Mesenchymal stem cell (in vitro differentiated cells and primary cell): ENCODE results near the gene KIF26A.
"Not testable (repeated sequence)": the region's sequence is repeated elsewhere in the genome, so short reads cannot be mapped to it uniquely, and the experiment has no call there.

Experiments used
- DNase-seq: peaks from one replicate; pipeline ENCODE4 v3.0.0-alpha.2; 2013
- H2AFZ ChIP-seq: one replicate; pipeline ENCODE4 v1.6.1; 2013; ENCODE audit warnings: low read depth, mild to moderate bottlenecking, control low read depth, inconsistent platforms, low read length, moderate library complexity
- H2AK5ac ChIP-seq: 2 replicates; pipeline ENCODE4 v1.6.1; 2013; ENCODE audit warnings: low read length, moderate library complexity, mild to moderate bottlenecking, inconsistent platforms; ENCODE audit not compliant: severe bottlenecking
- H2BK120ac ChIP-seq: one replicate; pipeline ENCODE4 v1.6.1; 2013; ENCODE audit warnings: low read depth, mild to moderate bottlenecking, inconsistent platforms, low read length, moderate library complexity
- H2BK12ac ChIP-seq, 2 experiments: one replicate each; pipeline ENCODE4 v1.6.1; 2013; ENCODE audit warnings: inconsistent platforms in 2 of 2, low read length in 2 of 2, mild to moderate bottlenecking in 2 of 2, moderate library complexity in 2 of 2, control low read depth in 1 of 2
- H2BK15ac ChIP-seq: one replicate; pipeline ENCODE4 v1.6.1; 2013; ENCODE audit warnings: mild to moderate bottlenecking, low read depth, inconsistent platforms; ENCODE audit not compliant: poor library complexity, severe bottlenecking
- H2BK5ac ChIP-seq: 2 replicates; pipeline ENCODE4 v1.6.1; 2013; ENCODE audit warnings: low read depth, mild to moderate bottlenecking, low read length, control low read depth, inconsistent platforms; ENCODE audit not compliant: poor library complexity, severe bottlenecking
- H3K14ac ChIP-seq, 2 experiments: one replicate each; pipeline ENCODE4 v1.6.1; 2013; ENCODE audit warnings: inconsistent platforms in 2 of 2, low read length in 2 of 2, control low read depth in 1 of 2, mild to moderate bottlenecking in 1 of 2, moderate library complexity in 1 of 2
- H3K18ac ChIP-seq, 2 experiments: one replicate each; pipeline ENCODE4 v1.6.1; 2013; ENCODE audit warnings: inconsistent platforms in 2 of 2, low read length in 2 of 2, control low read depth in 1 of 2, low read depth in 1 of 2, mild to moderate bottlenecking in 1 of 2
- H3K23ac ChIP-seq, 2 experiments: one replicate each; pipeline ENCODE4 v1.6.1; 2013; ENCODE audit warnings: inconsistent platforms in 2 of 2, low read length in 2 of 2, mild to moderate bottlenecking in 2 of 2, moderate library complexity in 2 of 2, control low read depth in 1 of 2
- H3K27ac ChIP-seq: 2 replicates; pipeline ENCODE4 v1.5.1; 2013; ENCODE audit warnings: mild to moderate bottlenecking, moderate library complexity, low read length, control low read depth, inconsistent platforms; ENCODE audit not compliant: poor library complexity, severe bottlenecking
- H3K27me3 ChIP-seq, 2 experiments: 2 replicates each; pipeline versions ENCODE4 v1.6.1 to v1.7.0; 2013; ENCODE audit warnings: low read length in 2 of 2, mild to moderate bottlenecking in 2 of 2, moderate library complexity in 2 of 2, control low read depth in 1 of 2, inconsistent platforms in 1 of 2; ENCODE audit not compliant: control insufficient read depth in 1 of 2, insufficient read depth in 1 of 2
- H3K36me3 ChIP-seq, 2 experiments: 2 replicates each; pipeline versions ENCODE4 v1.6.1 to v1.7.0; 2013; ENCODE audit warnings: low read length in 2 of 2, control low read depth in 1 of 2, inconsistent platforms in 1 of 2, low read depth in 1 of 2, mild to moderate bottlenecking in 1 of 2; ENCODE audit not compliant: insufficient read depth in 2 of 2, control insufficient read depth in 1 of 2
- H3K4ac ChIP-seq, 2 experiments: one replicate each; pipeline ENCODE4 v1.6.1; 2013; ENCODE audit warnings: inconsistent platforms in 2 of 2, low read length in 2 of 2, mild to moderate bottlenecking in 2 of 2, moderate library complexity in 2 of 2, control low read depth in 1 of 2, low read depth in 1 of 2
- H3K4me1 ChIP-seq: 2 replicates; pipeline ENCODE4 v1.6.1; 2013; ENCODE audit warnings: low read depth, low read length, control low read depth; ENCODE audit not compliant: control insufficient read depth, insufficient read depth
- H3K4me2 ChIP-seq: 2 replicates; pipeline ENCODE4 v1.6.1; 2013; ENCODE audit warnings: low read length, mild to moderate bottlenecking, inconsistent platforms; ENCODE audit not compliant: poor library complexity, severe bottlenecking
- H3K4me3 ChIP-seq, 2 experiments: 2 replicates each; pipeline versions ENCODE4 v1.5.1 to v1.7.0; 2013; ENCODE audit warnings: low read length in 2 of 2, mild to moderate bottlenecking in 2 of 2, control low read depth in 1 of 2, low read depth in 1 of 2; ENCODE audit not compliant: insufficient read depth in 1 of 2
- H3K79me1 ChIP-seq: replicated peaks from 2 replicates; pipeline ENCODE4 v1.6.1; 2013; ENCODE audit warnings: mild to moderate bottlenecking, control low read depth, low read length, inconsistent platforms; ENCODE audit not compliant: poor library complexity, severe bottlenecking
- H3K9ac ChIP-seq: 2 replicates; pipeline ENCODE4 v1.7.0; 2013; ENCODE audit warnings: mild to moderate bottlenecking, low read length, moderate library complexity
- H3K9me3 ChIP-seq: 2 replicates; pipeline ENCODE4 v1.7.0; 2013; ENCODE audit warnings: mild to moderate bottlenecking, low read length; ENCODE audit not compliant: control insufficient read depth
- H4K8ac ChIP-seq: one replicate; pipeline ENCODE4 v1.6.1; 2013; ENCODE audit warnings: inconsistent platforms, mild to moderate bottlenecking, low read length, moderate library complexity
- H4K91ac ChIP-seq: one replicate; pipeline ENCODE4 v1.6.1; 2013; ENCODE audit warnings: mild to moderate bottlenecking, low read length, inconsistent platforms
- WGBS: methylation state at CpG from one replicate; pipeline ENCODE4 v1.1.7; 2013; ENCODE audit warnings: mixed read lengths; 5-methylcytosine and 5-hydroxymethylcytosine counted together

The KIF26A gene

DNA sequence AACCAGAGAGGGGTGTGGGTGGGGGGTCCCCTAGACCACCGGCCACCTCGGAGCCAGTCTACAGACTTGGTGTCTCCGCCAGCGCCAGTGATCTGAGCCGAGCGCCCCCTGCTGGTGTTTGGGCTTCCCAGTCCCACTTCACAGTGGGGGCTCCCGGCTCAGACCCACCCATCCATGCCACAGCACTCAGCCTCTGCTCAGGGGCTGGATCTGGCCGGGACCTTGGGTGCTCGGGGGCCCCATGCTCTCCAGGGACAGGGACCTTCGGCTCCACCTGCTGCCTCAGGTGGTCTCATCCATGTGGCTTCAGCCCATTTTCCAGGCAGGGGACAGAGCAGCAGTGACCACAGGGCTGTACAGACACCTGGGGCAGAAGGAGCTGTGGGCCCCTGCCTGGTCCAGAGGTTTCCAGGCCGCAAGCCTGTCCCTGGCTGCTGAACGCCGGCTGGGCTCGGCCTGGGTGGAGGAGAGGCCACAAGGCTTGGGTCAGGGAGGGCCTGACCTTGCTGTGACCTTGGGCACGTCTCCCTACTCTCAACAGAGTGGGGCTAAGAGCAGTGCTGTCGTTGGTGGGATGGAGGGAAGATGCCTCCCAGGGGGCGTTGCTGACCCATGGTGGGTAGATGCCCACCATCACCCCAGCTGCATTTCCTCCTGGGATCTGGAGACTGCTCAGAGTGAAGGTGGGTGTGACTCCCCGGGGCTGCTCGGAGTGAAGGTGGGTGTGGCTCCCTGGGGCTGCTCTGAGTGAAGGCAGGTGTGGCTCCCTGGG, 86.3 kb downstream of the KIF26A start:
- Histone ChIP-seq H2BK120ac (no peak overlapping the region), H3K4me1 (no peaks in the 10 kb centered on the region), H3K27me3 (peaks cover 0 to 25% of the 10 kb centered on the region in 2 experiments), H3K9me3 (peaks cover 6% of the 10 kb centered on the region), H4K91ac (no peak overlapping the region), H4K8ac (no peak overlapping the region), H3K4me2 (no peak overlapping the region), H3K27ac (no peak overlapping the region), H3K4ac (no peak overlapping the region), H2AK5ac (no peak overlapping the region), H3K79me1 (no peaks in the 10 kb centered on the region), H3K14ac (no peak overlapping the region), H2BK12ac (no peak overlapping the region), H3K36me3 (peaks cover 0 to 3% of the 10 kb centered on the region in 2 experiments), H3K9ac (no peak overlapping the region), H3K18ac (no peak overlapping the region), H2BK5ac (no peak overlapping the region), H3K23ac (no peak overlapping the region), H2BK15ac (no peak overlapping the region), H2AFZ (no peak overlapping the region), H3K4me3 (no peak overlapping the region)
- WGBS, result 71% methylated on average over 16 of the region's 19 CpGs
- peak; percentile 2 for DNase-seq

DNA sequence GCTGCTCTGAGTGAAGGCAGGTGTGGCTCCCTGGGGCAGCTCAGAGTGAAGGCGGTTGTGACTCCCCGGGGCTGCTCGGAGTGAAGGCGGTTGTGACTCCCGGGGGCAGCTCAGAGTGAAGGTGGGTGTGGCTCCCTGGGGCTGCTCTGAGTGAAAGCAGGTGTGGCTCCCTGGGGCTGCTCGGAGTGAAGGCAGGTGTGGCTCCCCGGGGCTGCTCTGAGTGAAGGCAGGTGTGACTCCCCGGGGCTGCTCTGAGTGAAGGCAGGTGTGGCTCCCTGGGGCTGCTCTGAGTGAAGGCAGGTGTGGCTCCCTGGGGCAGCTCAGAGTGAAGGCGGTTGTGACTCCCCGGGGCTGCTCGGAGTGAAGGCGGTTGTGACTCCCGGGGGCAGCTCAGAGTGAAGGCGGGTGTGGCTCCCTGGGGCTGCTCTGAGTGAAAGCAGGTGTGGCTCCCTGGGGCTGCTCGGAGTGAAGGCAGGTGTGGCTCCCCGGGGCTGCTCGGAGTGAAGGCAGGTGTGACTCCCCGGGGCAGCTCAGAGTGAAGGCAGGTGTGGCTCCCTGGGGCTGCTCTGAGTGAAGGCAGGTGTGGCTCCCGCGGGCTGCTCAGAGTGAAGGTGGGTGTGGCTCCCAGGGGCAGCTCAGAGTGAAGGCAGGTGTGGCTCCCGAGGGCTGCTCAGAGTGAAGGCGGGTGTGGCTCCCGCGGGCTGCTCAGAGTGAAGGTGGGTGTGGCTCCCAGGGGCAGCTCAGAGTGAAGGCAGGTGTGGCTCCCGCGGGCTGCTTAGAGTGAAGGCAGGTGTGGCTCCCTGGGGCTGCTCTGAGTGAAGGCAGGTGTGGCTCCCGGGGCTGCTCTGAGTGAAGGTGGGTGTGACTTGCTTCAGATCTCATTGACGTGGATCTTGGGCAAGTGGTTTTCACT, 87.1 kb downstream of the KIF26A start:
- H3K36me3 ChIP-seq, H2BK15ac ChIP-seq, H2AK5ac ChIP-seq, H2BK5ac ChIP-seq, H3K4me1 ChIP-seq, H3K9ac ChIP-seq, H3K27ac ChIP-seq, H2AFZ ChIP-seq, H3K14ac ChIP-seq, H3K4me3 ChIP-seq, H3K79me1 ChIP-seq, H3K9me3 ChIP-seq, H3K23ac ChIP-seq, H3K4ac ChIP-seq, H3K18ac ChIP-seq, H2BK120ac ChIP-seq, DNase-seq, H2BK12ac ChIP-seq, H4K8ac ChIP-seq, H3K4me2 ChIP-seq, H4K91ac ChIP-seq: not testable (repeated sequence)
- WGBS, result 58% methylated on average over 14 of the region's 28 CpGs
- peaks cover 0 to 18% of the 10 kb centered on the region in 2 experiments for H3K27me3 ChIP-seq

DNA sequence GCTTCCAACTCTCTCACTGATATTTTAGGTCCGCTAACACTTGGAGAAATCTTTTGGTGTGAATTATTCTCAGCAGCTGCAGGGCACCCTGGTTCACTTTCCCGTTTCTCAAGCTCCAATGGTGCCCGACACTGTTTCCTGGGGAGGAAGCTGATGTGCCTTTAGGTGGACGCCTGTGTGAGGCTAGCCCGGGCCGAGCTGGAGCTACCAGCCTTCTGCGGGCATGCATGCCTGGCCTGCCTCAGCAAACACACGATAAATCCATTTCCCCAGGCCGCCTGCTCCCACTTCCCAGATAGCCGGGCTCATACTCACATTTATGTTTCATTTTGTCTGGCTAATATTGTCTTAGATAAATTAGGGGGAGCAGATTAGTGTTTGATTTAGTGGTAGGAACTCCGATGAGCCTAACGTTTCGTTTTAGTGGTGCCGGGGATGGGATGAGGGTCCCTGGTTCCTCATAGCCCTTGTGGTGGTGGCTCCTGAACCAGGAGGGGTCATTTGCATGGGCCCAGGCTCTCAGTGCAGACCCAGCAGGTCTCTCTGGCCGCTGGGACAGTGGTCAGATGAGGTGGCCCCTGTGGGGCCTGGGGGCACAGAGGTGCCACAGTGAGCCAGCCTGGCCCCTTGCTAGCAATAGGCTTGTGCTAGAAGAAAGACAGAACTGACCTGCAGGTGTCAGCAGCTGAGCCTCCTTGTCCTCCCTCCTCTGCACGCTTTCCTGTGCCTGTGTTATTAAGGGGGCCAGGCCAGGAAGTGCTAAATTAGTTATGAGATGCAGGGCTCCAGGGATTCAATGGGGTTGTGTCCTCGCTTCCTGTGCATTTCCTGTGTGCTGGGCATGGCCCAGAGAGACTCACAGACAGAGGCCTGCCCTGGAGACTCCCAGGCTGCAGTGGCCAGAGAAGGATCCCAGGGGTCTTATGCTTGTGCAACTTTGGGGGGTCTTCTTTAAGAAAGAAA, 88.3 kb downstream of the KIF26A start:
- Histone ChIP-seq H2BK120ac (no peak overlapping the region), H3K27me3 (peaks cover 0 to 16% of the 10 kb centered on the region in 2 experiments), H3K4me1 (no peaks in the 10 kb centered on the region), H3K9me3 (peaks cover 6% of the 10 kb centered on the region), H3K79me1 (no peaks in the 10 kb centered on the region), H3K23ac (no peak overlapping the region), H2BK12ac (no peak overlapping the region), H3K4me3 (no peak overlapping the region), H3K4ac (no peak overlapping the region), H2BK15ac (no peak overlapping the region), H2BK5ac (no peak overlapping the region), H3K4me2 (no peak overlapping the region), H4K8ac (no peak overlapping the region), H2AK5ac (no peak overlapping the region), H3K36me3 (peaks cover 0 to 3% of the 10 kb centered on the region in 2 experiments), H3K9ac (no peak overlapping the region), H3K27ac (no peak overlapping the region), H3K18ac (no peak overlapping the region), H3K14ac (no peak overlapping the region), H2AFZ (no peak overlapping the region), H4K91ac (no peak overlapping the region)
- no peak for DNase-seq
- 84% methylated on average over 17 of the region's 17 CpGs for WGBS
